GM21447 (cell line): ENCODE results near the gene FHAD1.

Experiments used
- ATAC-seq: cut with Tn5 transposase; IDR thresholded peaks from one replicate; pipeline ENCODE4 v1.9.1; 2021; ENCODE audit not compliant: unreplicated experiment

FHAD1 gene

DNA sequence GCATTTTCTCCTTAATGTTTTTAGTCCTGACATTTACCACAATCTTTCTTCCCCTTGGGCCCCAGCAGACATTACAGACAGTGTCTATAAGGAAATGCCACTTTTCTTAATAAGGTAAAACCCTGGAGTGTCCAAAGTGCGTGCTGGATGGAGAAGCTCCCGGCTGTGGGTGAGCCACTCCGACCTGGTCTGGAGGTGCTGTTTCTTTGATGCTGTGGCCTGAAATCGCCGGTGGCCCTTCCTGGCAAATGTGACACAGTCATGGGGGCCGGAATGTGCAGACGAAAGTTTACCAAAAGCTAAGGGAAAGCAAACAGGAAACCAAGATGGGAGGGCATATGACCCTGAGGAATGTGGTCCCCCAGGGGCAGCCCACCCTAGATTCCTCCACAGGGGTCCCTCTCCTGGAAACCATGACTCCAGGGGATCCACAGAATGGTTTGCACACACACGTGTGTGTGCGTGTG, 77.9 kb downstream of the FHAD1 start:
- ATAC-seq, result no peak

DNA sequence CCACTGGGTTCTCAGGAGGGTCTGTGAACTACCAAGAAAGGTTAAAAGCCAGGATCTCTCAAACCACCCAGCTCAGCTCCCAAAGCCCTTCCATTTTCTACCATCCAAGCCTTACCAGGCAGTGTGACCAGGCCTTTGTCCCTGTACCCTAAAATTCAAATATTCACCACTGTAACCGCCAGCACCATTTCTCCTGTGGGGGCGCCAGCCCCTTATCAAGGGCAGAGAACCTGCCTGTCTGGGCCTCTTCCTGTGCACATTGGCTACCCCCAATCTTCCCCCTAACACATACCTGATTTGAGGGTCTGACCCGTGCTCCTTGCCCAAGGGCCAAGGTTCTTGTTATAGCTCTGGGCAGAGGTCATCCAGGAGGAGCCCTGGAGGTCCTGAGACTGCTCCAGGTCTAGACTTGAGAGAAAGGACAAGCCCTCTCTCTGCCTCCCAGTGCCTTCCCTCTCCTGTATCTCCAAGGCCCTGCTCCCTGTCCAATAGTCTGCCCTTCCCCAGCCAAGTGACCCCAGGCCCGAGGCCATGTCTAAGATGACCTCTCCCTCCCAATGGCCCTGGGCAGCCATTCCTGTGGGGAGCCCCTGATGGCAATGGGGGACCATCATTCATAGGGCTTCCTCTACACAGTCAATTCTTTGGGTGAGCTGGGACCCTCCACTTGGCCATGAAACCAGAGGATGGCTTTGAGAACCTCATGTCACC, 78.5 kb downstream of the FHAD1 start:
- ATAC-seq, result no peak

DNA sequence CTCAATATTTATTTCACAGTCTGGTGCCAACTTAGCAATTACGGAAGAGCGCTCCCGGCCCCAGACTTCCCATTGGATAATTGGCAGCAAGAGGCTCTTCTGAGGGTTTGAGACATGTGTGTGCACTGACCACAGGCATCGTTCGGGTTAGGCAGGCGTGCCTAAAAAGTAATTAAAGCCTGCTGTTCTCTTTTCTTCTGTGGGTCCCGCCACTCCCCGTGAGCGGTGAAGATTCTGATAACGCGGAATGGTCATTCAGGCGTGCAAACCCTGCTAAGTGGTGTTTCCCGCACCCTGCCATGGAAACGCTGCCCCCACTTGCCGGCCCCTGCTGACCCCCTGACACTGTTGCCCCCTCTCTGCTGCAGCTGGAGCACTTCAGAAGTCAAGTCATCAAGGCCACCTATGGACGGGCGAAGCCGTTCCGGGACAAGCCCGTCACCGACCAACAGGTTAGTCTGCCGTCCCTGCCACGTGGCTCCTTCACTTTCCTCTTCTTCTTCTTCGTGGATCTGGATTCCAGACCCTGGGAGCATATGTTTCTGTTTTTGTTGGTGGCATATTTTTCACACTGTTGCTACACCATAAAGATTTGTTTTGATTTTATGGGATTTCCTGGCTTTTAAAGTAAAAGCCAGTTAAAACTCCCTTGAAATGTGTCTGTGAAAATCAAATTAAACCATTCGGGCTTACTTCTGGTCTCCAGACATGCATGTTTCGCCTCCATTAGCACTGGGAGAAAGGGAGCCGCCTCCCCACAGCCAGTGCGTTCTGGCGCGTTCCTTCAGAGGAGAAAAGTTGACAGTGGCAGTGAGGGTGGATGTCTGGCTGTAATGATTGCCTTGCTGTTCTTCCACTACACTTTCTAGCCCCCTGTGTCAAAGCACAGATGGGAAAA, 79.9 kb downstream of the FHAD1 start:
- no peak for ATAC-seq

DNA sequence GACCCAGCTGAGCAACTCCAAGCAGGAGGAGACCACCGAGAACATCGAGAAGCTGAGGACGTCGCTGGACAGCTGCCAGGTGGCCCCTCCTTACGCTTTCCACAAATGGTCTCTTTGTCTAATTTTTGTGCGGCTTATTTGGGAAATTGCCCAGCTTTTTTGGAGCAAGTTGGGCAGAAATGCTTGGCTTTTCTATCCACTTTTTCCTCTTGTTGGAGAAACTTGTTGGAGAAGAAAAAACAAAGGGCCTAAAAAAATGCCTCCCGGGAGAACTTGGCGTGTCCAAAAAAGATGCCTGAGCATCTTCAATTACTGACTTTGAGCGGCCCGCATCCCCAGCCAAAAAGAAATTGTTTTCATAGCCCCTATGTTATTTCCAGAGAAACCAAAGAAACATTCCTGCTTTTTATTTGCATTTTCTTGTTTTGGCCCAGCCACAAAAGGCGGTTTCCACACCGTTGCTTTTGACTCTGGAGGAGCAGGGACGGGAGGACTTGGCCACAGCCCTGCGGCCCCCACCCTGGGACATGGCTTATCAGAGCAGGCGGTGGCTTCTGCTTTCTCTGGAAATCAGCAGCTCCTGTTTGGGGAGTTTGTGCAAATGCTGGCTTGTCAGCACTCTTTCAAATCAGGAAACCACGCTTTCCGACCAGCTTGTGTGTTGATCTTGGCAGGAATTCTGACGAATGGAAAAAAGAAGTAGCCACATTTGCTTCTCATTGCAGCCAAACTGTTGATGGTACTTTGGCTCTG, 81.5 kb downstream of the FHAD1 start:
- ATAC-seq, result no peak

DNA sequence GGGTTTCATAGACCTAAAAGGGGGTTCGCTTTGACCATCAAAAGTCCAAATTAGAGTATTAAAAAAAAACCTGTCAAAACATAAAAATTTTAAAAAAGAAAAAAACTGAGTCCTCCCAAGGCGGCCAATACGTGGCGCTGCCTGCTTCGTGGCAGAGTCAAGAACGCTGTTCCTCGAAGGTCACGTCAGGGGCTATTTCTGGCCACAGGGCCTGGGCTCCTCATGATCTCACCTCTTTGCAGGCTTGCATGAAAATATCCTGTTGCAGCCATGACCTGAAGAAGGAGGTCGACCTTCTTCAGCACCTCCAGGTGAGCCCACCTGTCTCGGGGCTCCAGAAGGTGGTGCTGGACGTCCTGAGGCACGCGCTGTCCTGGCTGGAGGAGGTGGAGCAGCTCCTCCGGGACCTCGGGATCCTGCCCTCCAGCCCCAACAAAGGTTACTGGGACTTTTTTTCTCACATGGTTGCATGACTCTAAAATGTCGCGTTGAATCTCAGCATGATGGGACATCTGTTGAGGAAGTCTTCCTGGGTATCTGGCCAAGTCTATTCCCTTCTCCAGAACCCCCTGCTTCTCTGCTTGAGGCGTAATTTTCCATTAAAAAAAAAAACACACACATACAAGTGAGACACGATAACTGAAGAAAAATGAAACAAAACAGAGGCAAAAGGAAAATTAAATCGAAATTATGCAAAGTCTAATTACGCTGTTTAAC, 82.2 kb downstream of the FHAD1 start:
- no peak for ATAC-seq

DNA sequence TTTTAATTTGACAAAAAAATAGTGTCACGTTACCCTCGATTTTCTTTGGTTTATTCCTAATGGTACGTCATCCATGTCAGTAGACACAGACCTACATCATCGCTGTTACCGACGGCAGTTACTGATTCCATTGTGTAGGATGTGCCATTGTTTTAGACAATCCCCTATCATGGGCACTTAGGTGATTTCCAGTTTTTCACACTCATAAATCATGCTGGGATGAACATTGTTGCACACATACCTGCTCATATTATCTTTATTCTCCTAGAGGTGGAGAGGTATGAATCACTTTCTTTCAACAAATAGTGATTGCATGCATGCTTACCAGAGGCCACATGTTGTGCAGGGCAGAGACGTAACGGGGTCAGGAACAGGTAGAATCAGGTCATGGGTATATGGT, 83.0 kb downstream of the FHAD1 start:
- no peak for ATAC-seq

DNA sequence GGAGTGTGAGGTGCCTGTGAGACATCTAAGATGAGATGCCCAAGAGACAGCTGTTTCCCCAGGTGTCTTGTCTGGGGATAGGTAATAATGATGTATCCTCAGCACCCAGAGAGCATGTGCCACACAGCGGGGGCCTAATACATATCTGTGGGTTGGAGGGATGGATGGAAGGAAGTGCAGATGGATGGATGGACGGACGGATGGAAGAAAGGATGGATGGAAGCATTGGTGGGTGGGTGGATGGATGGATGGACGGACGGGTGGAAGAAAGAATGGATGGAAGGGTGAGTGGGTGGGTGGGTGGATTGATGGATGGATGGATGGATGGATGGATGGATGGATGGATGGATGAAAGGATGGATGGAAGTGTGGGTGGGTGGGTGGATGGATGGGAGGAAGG, 84.2 kb downstream of the FHAD1 start:
- no peak for ATAC-seq

DNA sequence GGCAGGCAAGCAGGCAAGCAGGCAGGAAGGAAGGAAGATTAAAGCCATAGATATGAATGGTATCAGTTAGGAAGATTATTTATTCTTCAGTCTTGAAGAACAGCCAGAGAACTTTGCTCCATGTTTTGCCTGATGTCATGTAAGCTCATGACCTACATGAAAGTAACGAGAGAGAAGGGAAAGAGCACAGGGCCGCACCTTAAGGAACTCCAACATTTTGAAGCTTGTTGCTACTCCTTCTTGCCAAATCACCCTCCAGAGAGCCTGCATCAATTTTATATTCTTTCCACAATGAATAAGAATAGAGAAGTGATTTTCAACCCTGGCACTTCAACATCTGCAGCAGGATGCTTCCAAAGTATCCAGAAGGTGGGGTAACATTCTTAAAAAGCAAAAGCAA, 84.7 kb downstream of the FHAD1 start:
- ATAC-seq, result no peak

DNA sequence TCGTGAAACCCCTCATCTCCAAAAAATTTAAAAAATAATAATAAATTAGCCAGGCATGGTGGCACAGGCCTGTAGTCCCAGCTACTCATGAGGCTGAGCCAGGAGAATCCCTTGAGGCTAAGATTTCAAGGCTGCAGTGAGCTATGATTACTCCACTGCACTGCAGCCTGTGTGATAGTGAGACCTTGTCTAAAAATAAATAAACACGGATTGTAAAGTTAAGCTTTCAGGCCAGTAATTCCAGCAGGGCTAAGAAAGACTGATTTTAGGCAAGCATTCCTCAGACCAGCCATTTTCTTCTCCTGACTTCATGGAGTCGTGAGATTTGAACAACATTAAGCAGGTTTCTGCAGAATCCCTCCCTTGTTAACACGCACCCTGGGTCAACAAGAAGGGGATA, 85.5 kb downstream of the FHAD1 start:
- no peak for ATAC-seq

DNA sequence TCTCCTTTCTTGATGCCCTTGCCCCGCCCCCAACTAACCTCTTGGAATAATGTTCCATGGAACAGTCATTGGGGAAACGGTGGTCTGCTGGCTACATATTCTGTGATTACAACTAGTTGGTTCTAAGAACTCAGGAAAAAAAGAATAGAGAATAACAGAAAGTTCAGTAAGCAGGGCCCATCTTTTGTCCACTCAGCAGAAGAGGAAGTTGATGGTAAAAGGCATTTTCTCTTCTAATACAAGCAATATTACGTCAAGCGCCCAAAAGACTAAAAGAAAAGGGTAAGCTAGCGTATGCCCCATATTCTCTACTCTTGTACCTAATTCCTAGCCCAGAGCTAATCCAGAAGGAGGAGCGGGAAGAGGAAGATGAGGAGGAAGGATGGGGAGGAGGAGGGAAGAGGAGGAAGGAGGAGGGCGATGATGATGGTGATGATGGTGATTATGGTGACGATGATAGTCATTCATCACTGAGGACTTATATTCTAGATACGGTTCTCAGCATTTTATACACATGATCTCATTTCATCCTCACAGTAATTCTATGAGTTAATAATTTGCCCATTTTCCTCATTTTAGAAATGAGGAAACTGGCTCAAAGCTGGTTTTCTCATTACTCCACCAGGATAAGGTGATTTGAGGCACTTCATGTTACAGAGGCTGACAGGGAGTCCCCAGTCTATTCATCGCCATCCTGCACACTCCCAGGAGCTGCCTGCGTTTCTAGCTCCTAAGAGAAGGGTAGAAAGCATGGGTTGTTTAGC, 86.1 kb downstream of the FHAD1 start:
- no peak for ATAC-seq

DNA sequence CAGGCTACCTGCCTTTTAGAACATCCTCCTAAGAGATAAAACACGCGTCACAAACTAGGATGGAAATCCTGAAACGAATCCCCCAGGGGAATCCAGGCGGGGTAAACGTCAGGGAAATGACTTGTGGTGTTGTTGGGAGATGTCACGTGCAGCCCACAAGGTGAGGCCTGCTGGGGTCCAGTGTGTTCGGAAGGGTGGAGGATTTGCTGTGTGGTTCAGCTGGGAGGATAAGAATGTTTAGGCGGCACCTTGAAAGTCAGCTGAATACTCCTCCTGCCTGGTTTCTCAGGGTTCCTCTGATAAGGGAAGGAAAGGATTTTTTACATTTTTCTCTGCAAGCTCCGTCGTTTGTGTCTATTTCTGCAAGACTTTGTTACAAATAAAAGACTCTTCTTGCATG, 88.0 kb downstream of the FHAD1 start:
- ATAC-seq, result no peak

DNA sequence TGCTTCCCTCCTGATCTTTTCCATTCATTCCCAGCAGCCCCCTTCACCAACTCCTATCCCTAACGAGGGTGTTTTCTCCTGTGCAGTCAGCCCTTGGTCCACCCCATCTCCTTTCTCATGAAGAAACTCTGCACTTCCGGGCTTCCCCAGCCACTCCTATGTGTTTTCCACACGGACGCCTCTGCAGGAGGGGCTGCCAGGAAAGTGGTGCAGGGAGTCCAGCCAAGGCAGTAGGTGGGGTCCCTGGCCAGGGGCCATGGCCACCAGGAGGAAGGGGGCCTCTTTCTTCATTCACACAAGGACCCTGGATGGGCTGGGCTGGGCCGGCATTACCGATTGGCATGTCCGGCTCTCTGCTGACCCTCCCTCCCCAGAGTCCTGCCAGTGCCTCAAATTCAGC, 89.8 kb downstream of the FHAD1 start:
- ATAC-seq, result no peak

DNA sequence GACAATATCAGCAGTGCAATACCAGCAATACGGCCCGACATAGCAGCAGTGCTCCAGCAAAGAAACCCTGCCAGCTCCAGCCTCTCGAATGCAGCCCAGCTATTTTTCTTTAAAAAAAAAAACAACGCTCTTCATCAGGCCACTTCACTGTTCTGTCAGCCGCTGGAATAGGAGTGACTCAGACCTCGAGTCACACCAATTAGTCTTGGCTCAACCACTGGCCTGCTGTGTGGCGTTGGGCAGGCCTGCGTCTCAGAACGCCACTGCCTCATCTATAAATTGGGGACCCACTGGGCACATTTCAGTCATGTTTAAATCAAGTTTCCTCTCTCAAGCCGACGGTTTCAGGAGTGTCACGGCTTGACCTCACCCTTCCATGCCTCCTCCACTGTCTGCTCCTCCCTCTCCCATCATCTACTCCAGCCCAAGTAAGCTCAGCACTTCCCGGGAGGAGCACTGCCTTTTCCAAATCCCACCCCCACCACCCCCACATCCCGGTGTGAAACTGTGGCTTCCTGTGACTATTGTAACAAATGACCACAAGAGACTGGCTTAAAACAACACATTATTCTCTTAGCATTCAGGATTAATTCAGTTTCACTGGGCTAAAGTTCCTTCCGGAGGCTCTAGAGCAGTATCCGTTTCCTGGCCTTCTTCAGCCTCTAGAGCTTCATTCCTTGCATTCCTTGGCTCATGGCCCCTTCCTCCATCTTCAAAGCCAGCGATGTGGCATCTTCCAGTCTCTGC, 90.8 kb downstream of the FHAD1 start:
- ATAC-seq, result no peak

DNA sequence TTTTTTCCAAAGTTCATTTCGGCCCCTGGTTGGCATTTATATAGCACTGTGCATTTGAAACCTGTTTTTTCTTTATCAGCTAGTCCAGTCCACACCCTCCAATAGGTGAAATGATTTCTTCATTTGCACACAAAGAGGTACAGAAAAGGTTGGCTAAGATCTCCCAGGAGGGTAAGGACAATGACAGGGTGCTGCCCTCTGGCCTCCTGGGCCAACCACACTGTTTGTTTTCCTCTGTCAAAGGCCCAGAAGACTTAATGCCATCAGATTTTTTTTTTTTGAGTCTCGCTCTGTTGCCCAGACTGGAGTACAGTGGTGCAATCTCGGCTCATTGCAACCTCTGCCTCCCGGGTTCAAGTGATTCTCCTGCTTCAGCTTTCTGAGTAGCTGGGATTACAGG, 92.5 kb downstream of the FHAD1 start:
- ATAC-seq, result no peak

DNA sequence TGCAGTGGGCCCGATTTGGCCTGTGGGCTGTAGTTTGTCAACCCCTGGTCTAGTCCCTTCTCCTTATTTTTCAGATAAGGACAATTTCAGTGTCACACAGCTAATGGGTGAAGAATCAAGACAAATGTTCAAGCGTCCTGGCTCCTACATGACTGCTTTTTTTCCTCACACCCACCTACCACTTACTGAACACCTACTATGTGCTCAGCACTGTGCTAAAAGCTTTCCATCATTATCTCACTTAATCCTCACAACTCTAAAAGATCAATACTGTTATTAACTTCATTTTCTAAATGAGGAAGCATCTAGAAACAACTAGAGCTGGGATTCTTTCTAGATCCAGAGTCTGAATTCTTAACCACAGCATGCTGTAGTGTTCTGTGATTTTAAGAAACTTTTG, 94.2 kb downstream of the FHAD1 start:
- ATAC-seq, result no peak

DNA sequence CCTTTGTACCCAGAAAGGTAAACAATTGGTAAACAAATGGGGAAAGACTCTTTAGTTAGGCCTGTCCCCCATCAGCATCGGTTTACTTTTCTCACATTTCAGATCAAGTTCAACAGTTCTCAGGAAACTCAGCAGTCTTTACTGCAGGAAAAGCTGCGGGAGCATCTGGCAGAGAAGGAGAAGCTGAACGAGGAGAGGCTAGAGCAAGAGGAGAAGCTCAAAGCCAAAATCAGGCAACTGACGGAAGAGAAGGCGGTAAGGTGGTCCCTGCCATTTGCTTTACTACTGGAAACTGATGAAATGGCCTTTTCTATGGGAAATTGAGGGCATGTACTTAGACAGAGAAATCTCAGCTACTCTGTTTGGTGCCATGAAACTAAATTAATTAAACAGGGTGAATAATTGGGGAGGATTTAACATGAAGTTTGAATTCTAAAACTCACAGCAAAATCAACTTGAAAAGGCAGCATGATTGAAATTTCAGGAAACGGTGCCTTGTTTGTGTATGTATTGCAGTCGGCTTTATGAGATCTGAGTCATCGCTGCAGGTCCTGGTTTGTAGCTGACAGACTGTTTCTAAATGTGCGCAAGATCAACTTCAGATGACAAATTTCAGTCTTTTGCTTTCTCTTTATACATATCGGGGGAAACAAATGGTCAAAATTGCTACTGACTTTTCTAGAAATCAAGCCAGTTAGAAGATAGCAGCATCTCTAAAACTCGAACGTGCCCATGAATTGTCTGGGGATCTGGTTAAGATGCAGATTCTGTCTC, 94.8 kb downstream of the FHAD1 start:
- no peak for ATAC-seq

DNA sequence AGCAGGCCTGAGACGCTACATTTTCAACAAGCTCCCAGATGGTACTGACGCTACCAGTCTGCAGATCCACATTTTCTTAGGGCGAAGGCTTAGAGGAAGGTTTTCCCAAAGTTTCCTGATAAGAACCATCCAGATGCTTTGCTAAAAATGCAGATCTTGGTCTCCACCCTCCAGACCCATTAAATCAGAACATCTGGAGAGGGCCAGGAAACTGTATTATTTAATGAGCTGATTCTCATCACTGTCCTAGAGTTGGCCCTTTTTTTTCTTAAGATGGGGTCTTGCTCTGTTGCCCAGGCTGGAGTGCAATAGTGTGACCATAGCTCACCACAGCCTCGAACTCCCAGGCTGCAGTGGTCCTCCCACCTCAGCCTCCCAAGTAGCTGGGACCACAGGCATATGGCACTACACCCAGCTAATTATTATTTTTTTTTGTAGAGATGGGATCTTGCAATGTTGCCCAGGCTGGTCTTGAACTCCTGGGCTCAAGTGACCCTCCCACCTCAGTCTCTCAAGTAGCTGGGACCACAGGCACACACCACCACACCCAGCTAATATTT, 95.5 kb downstream of the FHAD1 start:
- no peak for ATAC-seq

DNA sequence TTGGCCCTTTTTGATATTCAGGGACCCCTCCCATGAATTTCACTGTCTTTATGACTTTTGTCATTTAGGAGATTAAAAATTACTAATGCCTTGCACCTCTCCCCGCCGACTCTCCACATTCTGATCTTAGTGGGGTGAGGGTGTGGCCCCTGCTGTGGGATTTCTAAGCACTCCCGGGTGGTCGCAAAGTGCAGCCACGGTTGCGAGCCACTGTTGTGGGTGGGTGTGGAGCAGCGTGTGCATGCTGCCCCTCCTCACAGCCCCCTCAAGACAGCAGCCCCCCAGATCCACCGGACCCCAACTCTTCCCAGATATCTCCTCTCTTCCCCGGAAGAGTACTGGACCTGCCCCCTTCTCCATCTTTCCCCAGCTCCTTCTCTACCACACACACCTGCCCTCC, 96.1 kb downstream of the FHAD1 start:
- ATAC-seq, result no peak

DNA sequence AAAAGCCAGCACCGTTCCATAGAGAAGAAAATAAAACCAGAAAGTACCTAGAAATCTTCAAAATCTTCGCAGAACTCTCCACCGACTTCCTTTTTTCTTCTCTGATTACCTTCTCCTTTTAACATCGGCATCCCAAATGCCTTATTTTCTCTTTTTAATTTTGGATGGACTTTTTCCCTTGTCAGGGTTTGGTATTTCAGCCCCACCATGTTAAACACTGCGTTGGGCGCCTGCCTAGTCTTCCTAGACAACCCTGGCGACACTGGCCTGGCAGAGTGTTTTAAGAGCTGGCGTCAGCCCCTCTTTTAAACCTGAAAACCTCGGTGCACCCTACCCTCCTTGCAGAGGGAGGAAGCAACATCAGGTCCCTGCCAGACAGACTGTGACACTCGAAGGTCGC, 96.7 kb downstream of the FHAD1 start:
- ATAC-seq, result no peak
